H1 (cell line): ENCODE results near the gene ARAP2. TPM values are rescaled to one million over a fixed set of nuclear protein-coding genes. Genes with fewer than 3 reads are reported as not detected.

Experiments used
- CTCF ChIA-PET: fragments of 300-600 bp; sonication (Branson Sonifier 250); formaldehyde crosslinking; loops from one replicate; lab custom pipeline; 2021; ENCODE audit not compliant: partially characterized antibody; lab: Charles Lee
- POLR2A ChIA-PET: fragments of 300-600 bp; sonication (Branson Sonifier 250); formaldehyde crosslinking; loops from one replicate; lab custom pipeline; 2021; ENCODE audit warnings: inconsistent platforms; ENCODE audit not compliant: partially characterized antibody; lab: Charles Lee
- DNase-seq, 2 experiments: peaks; one replicate each; pipeline versions ENCODE4 v3.0.0 to v3.0.0-alpha.2; 2010 to 2022; ENCODE audit warnings: low spot score in 2 of 2, low read depth in 1 of 2, mixed read lengths in 1 of 2
- FAIRE-seq: peaks from 2 replicates; lab custom pipeline; 2011; peaks lifted over from hg19 to GRCh38; lab: Jason Lieb, UNC
- H2AFZ ChIP-seq: 2 replicates; pipeline ENCODE4 v1.8.1; 2012; ENCODE audit warnings: low read length, inconsistent platforms
- H2AK5ac ChIP-seq: 2 replicates; pipeline ENCODE4 v1.6.1; 2013; ENCODE audit warnings: low read depth, low read length
- H2BK120ac ChIP-seq: replicated peaks from 2 replicates; pipeline ENCODE3; 2013; ENCODE audit warnings: low read depth, low read length, inconsistent platforms
- H2BK12ac ChIP-seq: 2 replicates; pipeline ENCODE4 v1.6.1; 2013; ENCODE audit warnings: low read depth, low read length
- H2BK15ac ChIP-seq: 2 replicates; pipeline ENCODE4 v1.6.1; 2013; ENCODE audit warnings: low read length
- H2BK20ac ChIP-seq: 2 replicates; pipeline ENCODE4 v1.6.1; 2013; ENCODE audit warnings: low read length
- H2BK5ac ChIP-seq: 2 replicates; pipeline ENCODE4 v1.6.1; 2013; ENCODE audit warnings: low read depth, low read length
- H3K14ac ChIP-seq: 2 replicates; pipeline ENCODE4 v1.6.1; 2013; ENCODE audit warnings: inconsistent platforms; ENCODE audit not compliant: insufficient read length
- H3K18ac ChIP-seq: 2 replicates; pipeline ENCODE4 v1.6.1; 2013; ENCODE audit warnings: low read length; ENCODE audit errors: extremely low read depth
- H3K23ac ChIP-seq: 2 replicates; pipeline ENCODE4 v1.6.1; 2013; ENCODE audit warnings: inconsistent platforms; ENCODE audit not compliant: insufficient read length
- H3K23me2 ChIP-seq: 2 replicates; pipeline ENCODE4 v1.6.1; 2013; ENCODE audit warnings: low read depth, low read length
- H3K27ac ChIP-seq: 2 replicates; pipeline ENCODE4 v1.6.1; 2011; ENCODE audit warnings: low read depth, low read length, inconsistent platforms
- H3K27me3 ChIP-seq, 4 experiments: replicated peaks in 1 of 4; 1 replicate in 1 of 4; 2 replicates in 3 of 4; pipeline versions ENCODE4 v1.6.1 to v1.8.1; 2011 to 2013; ENCODE audit warnings: low read length in 3 of 4, mild to moderate bottlenecking in 3 of 4, inconsistent platforms in 2 of 4, mixed read lengths in 2 of 4, moderate library complexity in 1 of 4; ENCODE audit not compliant: control insufficient read depth in 3 of 4, insufficient read depth in 3 of 4; ENCODE audit errors: extremely low read depth in 1 of 4
- H3K36me3 ChIP-seq, 4 experiments: 2 replicates each; pipeline versions ENCODE4 v1.6.1 to v1.8.1; 2011 to 2013; ENCODE audit warnings: mild to moderate bottlenecking in 4 of 4, low read length in 3 of 4, moderate library complexity in 2 of 4, control low read depth in 1 of 4, inconsistent platforms in 1 of 4; ENCODE audit not compliant: insufficient read depth in 4 of 4, control insufficient read depth in 2 of 4
- H3K4ac ChIP-seq: replicated peaks from 2 replicates; pipeline ENCODE3; 2013; ENCODE audit warnings: low read length, low read depth, mixed read lengths, inconsistent platforms; ENCODE audit not compliant: insufficient read length
- H3K4me1 ChIP-seq, 4 experiments: replicated peaks in 1 of 4; 1 replicate in 1 of 4; 2 replicates in 3 of 4; pipeline versions ENCODE4 v1.6.1 to v1.8.1; 2011 to 2013; ENCODE audit warnings: low read length in 3 of 4, inconsistent platforms in 2 of 4, mixed read lengths in 1 of 4; ENCODE audit not compliant: insufficient read depth in 4 of 4, control insufficient read depth in 3 of 4
- H3K4me2 ChIP-seq, 2 experiments: 2 replicates each; pipeline versions ENCODE4 v1.6.1 to v1.8.1; 2011 to 2013; ENCODE audit warnings: low read depth in 2 of 2, low read length in 2 of 2, control low read depth in 1 of 2, inconsistent platforms in 1 of 2, mild to moderate bottlenecking in 1 of 2; ENCODE audit not compliant: insufficient read depth in 1 of 2
- H3K4me3 ChIP-seq, 4 experiments: fragments of 200-600, 300-600 bp in 1 of 4; sonication (generic), shearing (Covaris generic), sonication (Bioruptor Twin) in 1 of 4; 2 replicates each; pipeline versions ENCODE4 v1.5.1 to v1.8.1; 2011 to 2016; ENCODE audit warnings: low read length in 4 of 4, low read depth in 3 of 4, control low read depth in 2 of 4, inconsistent platforms in 2 of 4, mild to moderate bottlenecking in 2 of 4, mixed read lengths in 1 of 4, moderate library complexity in 1 of 4; ENCODE audit not compliant: insufficient read depth in 2 of 4; ENCODE audit errors: extremely low read depth in 1 of 4
- H3K56ac ChIP-seq: replicated peaks from 2 replicates; pipeline ENCODE3; 2013; ENCODE audit warnings: low read depth, mild to moderate bottlenecking, mixed read lengths, low read length, inconsistent platforms; ENCODE audit not compliant: insufficient read length
- H3K79me1 ChIP-seq: 2 replicates; pipeline ENCODE4 v1.6.1; 2013; ENCODE audit warnings: low read depth, low read length, control low read depth
- H3K79me2 ChIP-seq, 2 experiments: 2 replicates each; pipeline versions ENCODE4 v1.6.1 to v1.8.1; 2012 to 2013; ENCODE audit warnings: low read length in 2 of 2, mild to moderate bottlenecking in 2 of 2, inconsistent platforms in 1 of 2; ENCODE audit not compliant: insufficient read depth in 2 of 2, control insufficient read depth in 1 of 2
- H3K9ac ChIP-seq, 4 experiments: replicated peaks in 1 of 4; 1 replicate in 1 of 4; 2 replicates in 3 of 4; pipeline versions ENCODE4 v1.6.1 to v1.8.1; 2011 to 2013; ENCODE audit warnings: low read depth in 3 of 4, low read length in 3 of 4, control low read depth in 2 of 4, mild to moderate bottlenecking in 2 of 4, moderate library complexity in 2 of 4, inconsistent platforms in 1 of 4; ENCODE audit errors: extremely low read depth in 1 of 4
- H3K9me3 ChIP-seq, 2 experiments: 2 replicates each; pipeline versions ENCODE4 v1.6.1 to v1.8.1; 2012 to 2013; ENCODE audit warnings: mild to moderate bottlenecking in 2 of 2, moderate library complexity in 2 of 2, control low read depth in 1 of 2, inconsistent platforms in 1 of 2, low read depth in 1 of 2, low read length in 1 of 2, mixed read lengths in 1 of 2; ENCODE audit not compliant: insufficient read depth in 2 of 2
- H4K20me1 ChIP-seq, 2 experiments: replicated peaks in 1 of 2; 2 replicates each; pipeline versions ENCODE3 to v1.8.1; 2011 to 2013; ENCODE audit warnings: inconsistent platforms in 2 of 2, low read length in 2 of 2, mild to moderate bottlenecking in 1 of 2; ENCODE audit not compliant: insufficient read depth in 2 of 2, control insufficient read depth in 1 of 2
- H4K5ac ChIP-seq: 2 replicates; pipeline ENCODE4 v1.6.1; 2013; ENCODE audit warnings: low read length, low read depth, mixed read lengths, inconsistent platforms; ENCODE audit not compliant: insufficient read length
- H4K8ac ChIP-seq: 2 replicates; pipeline ENCODE4 v1.8.0; 2013; ENCODE audit warnings: mild to moderate bottlenecking, moderate library complexity, low read length, inconsistent platforms; ENCODE audit not compliant: insufficient read depth; ENCODE audit errors: extremely low read depth
- H4K91ac ChIP-seq: replicated peaks from 2 replicates; pipeline ENCODE3; 2013; ENCODE audit warnings: low read length, mixed read lengths, inconsistent platforms; ENCODE audit not compliant: insufficient read length
- CHD1 ChIP-seq: IDR thresholded peaks from 2 replicates; pipeline ENCODE4 v1.6.1; 2012; ENCODE audit warnings: low read depth, low read length, improper control_type of control experiment
- CREB1 ChIP-seq: IDR thresholded peaks from 2 replicates; pipeline ENCODE4 v1.6.1; 2012; ENCODE audit warnings: inconsistent platforms
- CTBP2 ChIP-seq: IDR thresholded peaks from 2 replicates; pipeline ENCODE4 v1.7.0; 2011; ENCODE audit warnings: borderline replicate concordance, mild to moderate bottlenecking, moderate library complexity, mixed read lengths, low read length; ENCODE audit not compliant: insufficient read depth, insufficient read length
- E2F6 ChIP-seq: IDR thresholded peaks from 2 replicates; pipeline ENCODE4 v1.6.1; 2012; ENCODE audit warnings: inconsistent platforms
- RAD21 ChIP-seq, 2 experiments: IDR thresholded peaks in 1 of 2; conservative IDR thresholded peaks in 1 of 2; 2 replicates each; pipeline ENCODE4 v1.6.1; 2011; ENCODE audit warnings: low read depth in 2 of 2, low read length in 2 of 2, improper control_type of control experiment in 1 of 2, inconsistent platforms in 1 of 2, mild to moderate bottlenecking in 1 of 2, moderate library complexity in 1 of 2
- SP1 ChIP-seq: IDR thresholded peaks from 2 replicates; pipeline ENCODE4 v1.6.1; 2011; ENCODE audit warnings: low read depth, low read length
- SRF ChIP-seq: IDR thresholded peaks from 2 replicates; pipeline ENCODE4 v1.6.1; 2011; ENCODE audit warnings: mild to moderate bottlenecking, low read depth, low read length, moderate library complexity
- TAF7 ChIP-seq: optimal IDR thresholded peaks from 2 replicates; pipeline ENCODE3; 2011; ENCODE audit warnings: low read depth, mild to moderate bottlenecking, inconsistent platforms, low read length, moderate library complexity, borderline replicate concordance
- whole genome bisulfite sequencing, 2 experiments: shearing (Covaris generic) in 1 of 2; methylation state at CpG; one replicate each; pipeline versions ENCODE4 v1.1.6 to v1.1.7; 2013 to 2015; ENCODE audit warnings: low lambda C conversion rate in 2 of 2, mixed read lengths in 2 of 2, inconsistent platforms in 1 of 2, low coverage in 1 of 2, missing lambda C conversion rate in 1 of 2; ENCODE audit not compliant: insufficient replicate concordance in 2 of 2, insufficient coverage in 1 of 2, insufficient read length in 1 of 2; ENCODE audit errors: extremely low coverage in 1 of 2, missing lambda C conversion rate in 1 of 2; 5-methylcytosine and 5-hydroxymethylcytosine counted together
- polyA plus RNA-seq, 7 experiments: library from polyadenylated mRNA; depleted of rRNA in 3 of 7; stranded (reverse) in 5 of 7; unstranded in 2 of 7; fragments of >200 nt in 5 of 7; fragments of 200-250 nt in 2 of 7; gene quantifications; 1 replicate in 5 of 7; 2 replicates in 1 of 7; 4 replicates in 1 of 7; pipeline versions ENCODE4 v1.2.1 to v1.2.3, GENCODE V29; 2011 to 2013; ENCODE audit warnings: missing spikeins in 2 of 7, mixed read lengths in 2 of 7
- total RNA-seq: library from RNA; stranded (reverse); fragmentation: NEBNext Ultra II Directional; extraction: Animal tissue kit (Norgen Biotek cat#: 25700); gene quantifications from 2 replicates; pipeline ENCODE4 v1.2.1, GENCODE V29; 2021
- TF ChIP-seq, protein P1 (sequence below): IDR thresholded peaks from 2 replicates; pipeline ENCODE4 v1.6.1; 2012; ENCODE audit warnings: inconsistent platforms
- TF ChIP-seq, protein P2 (sequence below): IDR thresholded peaks from 2 replicates; pipeline ENCODE4 v1.6.1; 2012; ENCODE audit warnings: low read length, inconsistent platforms

The ARAP2 gene
- total and polyA plus RNA-seq, 2 of the 8 experiments (the other 6 are each of a cell fraction or from before 2014, with no cell fraction given), result 0.15 to 2.3 TPM

DNA sequence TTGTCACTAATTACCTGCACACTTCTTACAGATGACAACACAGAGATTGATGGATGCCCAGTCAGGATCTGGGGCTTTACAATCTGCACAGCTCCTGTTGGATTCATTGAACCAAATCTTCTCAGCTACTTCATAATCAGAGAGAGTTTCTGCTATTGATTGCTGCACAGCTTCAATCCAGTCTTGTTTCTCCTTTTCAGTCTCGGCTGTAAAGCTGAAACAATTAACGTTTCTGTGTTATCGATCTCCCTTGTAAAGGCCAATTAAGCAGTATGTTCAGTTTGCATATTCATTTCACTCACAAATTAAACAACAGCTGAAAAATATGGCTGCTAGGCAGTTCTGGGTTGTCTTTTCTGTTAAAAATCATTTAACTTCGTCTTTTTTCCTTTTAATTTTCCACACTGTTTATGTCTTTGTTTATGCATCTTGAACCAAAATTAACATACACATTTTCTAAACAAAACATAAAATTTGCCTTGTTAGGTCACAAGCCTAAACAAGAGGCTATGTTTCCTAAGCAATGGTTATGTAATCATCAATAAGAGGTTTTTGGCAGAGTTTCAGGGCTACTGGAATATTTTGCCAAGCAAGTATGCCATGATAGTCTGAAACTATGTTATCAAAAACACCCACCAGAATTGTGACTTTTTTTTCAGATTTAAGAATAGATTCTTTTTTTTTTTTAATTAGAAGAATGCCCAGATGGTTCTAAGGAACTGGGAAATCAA is 79.2 kb downstream of the ARAP2 start:
- H3K9me3 ChIP-seq, result no peaks in the 10 kb centered on the region
- no peak overlapping the region for H3K27ac ChIP-seq
- H2BK12ac ChIP-seq, result no peak overlapping the region
- H3K14ac ChIP-seq, result no peak overlapping the region
- no peak overlapping the region for H3K56ac ChIP-seq
- no peak overlapping the region for H3K4me2 ChIP-seq
- H4K5ac ChIP-seq, result no peak overlapping the region
- H4K91ac ChIP-seq, result no peak overlapping the region
- CTCF ChIA-PET, result interaction anchor here (0.9 to 1.2 kb wide), 2 partner anchors 11 to 24 kb away, joined by 3 read pairs; no protein-coding TSS in a partner anchor
- no peaks in the 10 kb centered on the region; the same call in 1 of the 2 replicates for H3K23me2 ChIP-seq
- H3K4me3 ChIP-seq, result no peak overlapping the region
- POLR2A ChIA-PET, result no interaction called here
- H2BK20ac ChIP-seq, result no peak overlapping the region
- H3K4ac ChIP-seq, result no peak overlapping the region
- H3K4me1 ChIP-seq, result peaks cover 0 to 2% (median 0%) of the 10 kb centered on the region in 4 experiments; a peak in 1 of 7 replicates
- H3K27me3 ChIP-seq, result no peaks in the 10 kb centered on the region
- no peaks in the 10 kb centered on the region for H3K79me2 ChIP-seq
- H3K36me3 ChIP-seq, result no peaks in the 10 kb centered on the region
- H2BK5ac ChIP-seq, result no peak overlapping the region
- no peak overlapping the region for H2BK15ac ChIP-seq
- H4K20me1 ChIP-seq, result no peaks in the 10 kb centered on the region
- no peaks in the 10 kb centered on the region for H3K79me1 ChIP-seq
- H2BK120ac ChIP-seq, result no peak overlapping the region
- FAIRE-seq, result no peak
- H3K23ac ChIP-seq, result no peak overlapping the region
- no peak for DNase-seq
- H3K18ac ChIP-seq, result no peak overlapping the region
- H4K8ac ChIP-seq, result no peak overlapping the region; the same call in 1 of the 2 replicates
- no peak overlapping the region for H3K9ac ChIP-seq
- H2AFZ ChIP-seq, result no peak overlapping the region
- H2AK5ac ChIP-seq, result no peak overlapping the region
- WGBS, 2 experiments, result 89% methylated on average over 4 of the region's 4 CpGs; no CpG with 5 or more reads in 1 of the 2 experiments
- TF ChIP-seq, protein P1, sequence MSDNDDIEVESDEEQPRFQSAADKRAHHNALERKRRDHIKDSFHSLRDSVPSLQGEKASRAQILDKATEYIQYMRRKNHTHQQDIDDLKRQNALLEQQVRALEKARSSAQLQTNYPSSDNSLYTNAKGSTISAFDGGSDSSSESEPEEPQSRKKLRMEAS, result no peak
- TF ChIP-seq SP1 (no peak), CREB1 (no peak), TAF7 (no peak), CHD1 (no peak), RAD21 (IDR thresholded peaks at IDR 0.05 in 1 of 2, conservative IDR thresholded peaks at IDR 0.05 in 1 of 2; ENCODE audit: low read depth in 2 of 2, low read length in 2 of 2) (no peak), SRF (no peak), CTBP2 (no peak), E2F6 (no peak)
- TF ChIP-seq, protein P2, sequence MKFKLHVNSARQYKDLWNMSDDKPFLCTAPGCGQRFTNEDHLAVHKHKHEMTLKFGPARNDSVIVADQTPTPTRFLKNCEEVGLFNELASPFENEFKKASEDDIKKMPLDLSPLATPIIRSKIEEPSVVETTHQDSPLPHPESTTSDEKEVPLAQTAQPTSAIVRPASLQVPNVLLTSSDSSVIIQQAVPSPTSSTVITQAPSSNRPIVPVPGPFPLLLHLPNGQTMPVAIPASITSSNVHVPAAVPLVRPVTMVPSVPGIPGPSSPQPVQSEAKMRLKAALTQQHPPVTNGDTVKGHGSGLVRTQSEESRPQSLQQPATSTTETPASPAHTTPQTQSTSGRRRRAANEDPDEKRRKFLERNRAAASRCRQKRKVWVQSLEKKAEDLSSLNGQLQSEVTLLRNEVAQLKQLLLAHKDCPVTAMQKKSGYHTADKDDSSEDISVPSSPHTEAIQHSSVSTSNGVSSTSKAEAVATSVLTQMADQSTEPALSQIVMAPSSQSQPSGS, result no peak
